Ammon's horn (tissue), 1 donor: ENCODE measurements around the gene CUL9.

Source experiments
- DNase-seq: peaks from one replicate; pipeline ENCODE4 v3.0.0-alpha.2; 2016; ENCODE audit warnings: low spot score

Gene CUL9

GRCh38 chr6:43200541-43200940, 18.5 kb downstream of the CUL9 start:
- no peak for DNase-seq

- no peak for DNase-seq
These were observed 20.5 kb downstream of the CUL9 start for GRCh38 chr6:43202451-43202850.

DNA sequence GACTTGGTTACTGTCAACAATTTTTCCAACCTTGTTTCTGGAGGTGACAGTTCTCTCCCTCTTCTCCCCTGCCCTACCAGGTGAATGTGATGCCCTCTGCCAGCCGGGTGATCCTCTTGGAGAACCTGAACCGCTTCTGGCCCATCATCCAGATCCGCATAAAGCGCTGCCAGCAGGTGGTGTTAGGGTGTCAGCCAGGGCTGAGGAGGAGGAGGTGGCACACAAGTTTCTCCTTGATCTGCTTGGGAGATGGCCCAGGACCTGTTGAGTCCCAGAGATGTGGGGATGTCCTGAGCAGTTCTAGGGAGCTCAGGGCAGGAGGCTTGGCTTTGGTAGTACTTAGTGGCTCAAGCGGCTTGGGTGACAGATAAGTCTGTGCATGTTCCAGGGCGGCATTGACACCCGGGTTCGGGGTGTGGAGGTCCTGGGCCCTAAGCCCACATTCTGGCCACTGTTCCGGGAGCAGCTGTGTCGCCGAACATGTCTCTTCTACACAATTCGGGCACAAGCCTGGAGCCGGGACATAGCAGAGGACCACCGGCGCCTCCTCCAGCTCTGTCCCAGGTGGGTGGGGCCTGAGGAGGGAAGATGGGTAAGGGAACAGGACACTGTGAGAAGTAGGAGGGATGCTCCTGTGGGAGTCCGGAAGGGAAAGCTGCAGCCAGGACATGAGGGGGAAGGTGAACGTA, 21.2 kb downstream of the CUL9 start:
- no peak for DNase-seq

GRCh38 chr6:43203718-43204095, 21.7 kb downstream of the CUL9 start:
- DNase-seq = no peak

- DNase-seq = no peak
These were observed 22.5 kb downstream of the CUL9 start for GRCh38 chr6:43204271-43205105.

GRCh38 chr6:43205849-43206248, 23.9 kb downstream of the CUL9 start:
- DNase-seq = no peak

DNA sequence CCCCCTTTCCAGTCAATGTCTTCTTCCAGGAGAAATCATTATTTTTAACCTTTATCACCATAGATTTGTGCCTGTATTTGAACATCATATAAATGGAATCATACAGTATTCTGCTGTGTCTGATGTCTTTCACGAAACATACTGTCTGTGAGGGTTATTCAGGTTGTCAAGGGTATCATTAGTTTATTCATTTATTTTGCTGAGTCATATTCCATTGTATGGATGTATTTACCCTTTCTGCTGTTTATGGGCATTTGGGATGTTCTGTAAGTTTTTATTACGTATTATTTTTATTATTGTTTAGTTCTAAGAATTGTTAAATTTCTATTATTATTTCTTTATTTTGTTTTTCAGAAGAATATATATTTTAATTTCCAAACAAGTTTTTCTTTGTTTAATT, 25.3 kb downstream of the CUL9 start:
- DNase-seq = no peak

DNA sequence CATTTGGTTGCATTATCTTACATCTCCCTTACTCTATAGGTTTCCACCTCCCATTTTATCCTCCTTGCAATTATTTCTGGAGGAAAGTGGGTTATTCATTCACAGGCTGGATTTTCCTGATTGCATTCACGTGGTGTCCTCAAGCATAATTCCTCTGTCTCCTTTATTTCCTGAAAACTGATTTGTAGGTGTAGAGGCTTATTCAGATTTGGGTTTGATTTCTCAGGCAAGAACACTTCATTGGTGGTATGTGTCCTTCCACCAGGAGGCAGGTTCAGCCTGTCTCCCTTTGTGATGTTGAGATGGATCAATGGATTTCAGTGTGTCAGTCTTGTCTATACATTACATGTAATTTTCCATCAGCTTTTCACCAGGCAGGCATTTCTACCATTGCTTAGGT, 30.0 kb downstream of the CUL9 start:
- no peak for DNase-seq

DNA sequence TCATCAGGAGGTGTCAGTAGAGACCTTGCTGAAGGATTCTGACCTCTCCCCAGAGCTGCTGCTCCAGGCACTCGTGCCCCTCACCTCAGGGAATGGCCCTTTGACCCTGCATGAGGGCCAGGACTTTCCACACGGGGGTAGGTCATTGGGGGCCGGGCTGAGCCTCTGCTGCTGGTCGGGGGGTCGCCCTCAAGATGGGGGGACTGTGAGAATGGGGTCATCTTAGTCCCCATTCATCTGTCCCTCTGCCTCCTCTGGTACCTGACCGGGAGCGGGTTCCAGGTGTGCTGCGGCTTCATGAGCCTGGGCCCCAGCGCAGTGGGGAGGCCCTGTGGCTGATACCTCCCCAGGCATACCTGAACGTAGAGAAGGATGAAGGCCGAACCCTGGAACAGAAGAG, 31.4 kb downstream of the CUL9 start:
- DNase-seq = no peak

- no peak for DNase-seq
These were observed 33.1 kb downstream of the CUL9 start for GRCh38 chr6:43215066-43215465.

GRCh38 chr6:43216200-43216599, 34.2 kb downstream of the CUL9 start:
- DNase-seq = no peak

DNA sequence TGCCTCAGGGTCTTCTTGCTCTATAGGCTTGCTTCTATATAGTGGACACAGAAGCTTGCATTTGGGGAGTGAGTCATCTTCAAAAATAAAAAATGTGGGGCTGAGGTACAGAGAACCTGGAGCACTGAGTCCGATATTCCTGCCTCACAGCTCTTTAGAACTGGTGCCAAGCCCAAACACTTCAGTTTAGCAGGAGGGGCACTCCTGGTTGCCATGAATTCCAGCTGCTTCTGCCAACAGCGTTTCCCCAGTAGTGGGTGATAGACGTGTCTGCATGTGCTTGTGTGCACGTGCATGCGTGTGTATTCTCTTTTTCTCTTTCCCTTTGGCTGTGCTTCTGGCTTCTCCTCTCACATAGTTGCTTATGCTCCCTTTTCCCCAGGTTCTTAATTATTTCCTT, 35.4 kb downstream of the CUL9 start:
- DNase-seq = no peak

- no peak for DNase-seq
These were observed 37.1 kb downstream of the CUL9 start for GRCh38 chr6:43219119-43219518.

DNA sequence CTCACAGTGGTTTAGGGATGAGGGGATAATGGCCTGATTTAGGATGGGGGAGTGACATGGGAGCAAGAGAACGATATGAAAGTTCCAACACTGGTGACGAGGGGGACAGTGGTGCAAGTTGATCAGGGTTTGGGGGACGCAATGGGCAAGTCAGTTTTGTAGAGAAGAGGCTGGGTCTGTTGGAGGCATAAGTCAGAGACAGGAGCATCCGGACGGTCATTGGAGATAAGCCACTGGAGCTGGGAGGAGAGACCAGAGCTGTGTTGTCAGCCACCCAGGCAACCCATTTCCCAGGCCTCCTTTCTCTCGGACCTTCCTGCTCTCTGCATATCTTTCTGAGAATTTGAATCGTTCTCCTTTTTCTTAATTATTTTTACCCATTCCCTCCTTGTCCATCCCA, 37.8 kb downstream of the CUL9 start:
- no peak for DNase-seq

- no peak for DNase-seq
These were observed 38.5 kb downstream of the CUL9 start for GRCh38 chr6:43220439-43220951.

GRCh38 chr6:43221046-43221972, 39.3 kb downstream of the CUL9 start:
- peak; percentile 47 for DNase-seq

DNA sequence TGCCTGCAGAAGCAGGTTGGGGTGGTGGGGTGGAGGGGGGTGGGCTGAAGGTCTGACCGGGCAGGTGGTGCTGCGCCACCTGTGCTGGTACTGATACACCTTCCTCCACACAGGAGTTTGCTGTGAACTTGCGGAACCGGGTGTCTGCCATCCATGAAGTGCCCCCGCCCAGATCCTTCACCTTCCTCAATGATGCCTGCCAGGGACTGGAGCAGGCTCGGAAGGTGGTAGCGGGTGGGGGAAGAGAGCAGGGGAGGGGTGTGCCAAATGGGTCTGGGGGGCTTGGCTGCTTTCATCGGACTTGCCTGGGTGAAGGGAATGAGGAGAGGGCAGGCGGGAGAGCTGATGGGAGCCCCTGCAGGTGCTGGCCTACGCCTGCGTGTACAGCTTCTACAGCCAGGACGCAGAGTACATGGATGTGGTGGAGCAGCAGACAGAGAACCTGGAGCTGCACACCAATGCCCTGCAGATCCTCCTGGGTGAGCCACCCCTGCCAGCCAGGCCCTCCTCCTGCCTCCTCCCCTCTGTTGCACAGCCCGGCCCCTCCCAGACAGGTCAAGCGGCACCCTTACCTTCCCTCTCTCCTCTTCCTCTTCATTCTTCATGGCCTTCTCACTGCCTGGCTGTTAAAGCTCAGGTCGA, 40.5 kb downstream of the CUL9 start:
- no peak for DNase-seq

GRCh38 chr6:43223175-43223574, 41.2 kb downstream of the CUL9 start:
- no peak for DNase-seq

- no peak for DNase-seq
These were observed 44.3 kb downstream of the CUL9 start for GRCh38 chr6:43226192-43226851.

- peak; percentile 69 for DNase-seq
These were observed 47.2 kb downstream of the CUL9 start, which contains the start of gene DNPH1 for GRCh38 chr6:43228951-43229802. Gene DNPH1, minus strand, starts transcription at chr6:43229481. Its CDS starts 25 bp downstream, at chr6:43229456.
